Endothelial cell of umbilical vein (primary cell): ENCODE measurements around the gene ARSH.

Source experiments
- CTCF ChIP-seq, 2 donors: IDR thresholded peaks; 1 replicate in 1 of 2; 2 replicates in 1 of 2; pipeline ENCODE4 v1.5.1; 2011; ENCODE audit warnings: low read length in 2 of 2, mild to moderate bottlenecking in 2 of 2, moderate library complexity in 2 of 2, control low read depth in 1 of 2, inconsistent platforms in 1 of 2, low read depth in 1 of 2; ENCODE audit not compliant: insufficient read depth in 1 of 2; ENCODE audit errors: extremely low read depth in 1 of 2
- EZH2 ChIP-seq: IDR thresholded peaks from 2 replicates; pipeline ENCODE4 v1.6.1; 2012; ENCODE audit warnings: borderline replicate concordance, low read depth, mild to moderate bottlenecking, moderate library complexity, low read length, inconsistent platforms; ENCODE audit not compliant: severe bottlenecking
- FOS ChIP-seq: IDR thresholded peaks from 2 replicates; pipeline ENCODE4 v1.6.1; 2011; ENCODE audit warnings: mild to moderate bottlenecking, low read length, moderate library complexity, borderline replicate concordance; ENCODE audit not compliant: insufficient read depth
- JUN ChIP-seq: IDR thresholded peaks from 2 replicates; pipeline ENCODE4 v1.6.1; 2011; ENCODE audit warnings: borderline replicate concordance, low read depth; ENCODE audit not compliant: insufficient read length, insufficient read depth
- POLR2A ChIP-seq: IDR thresholded peaks from 2 replicates; pipeline ENCODE4 v1.6.1; 2012; ENCODE audit warnings: low read depth, mild to moderate bottlenecking, control low read depth, low read length

GRCh38 chrX:3029129-3029528 lies 22.8 kb downstream of the ARSH start:
- TF ChIP-seq JUN (no peak), POLR2A (no peak), EZH2 (no peak), CTCF (IDR thresholded peaks at IDR 0.05; ENCODE audit: extremely low read depth in 1 of 2, insufficient read depth in 1 of 2, low read depth in 1 of 2, low read length in 2 of 2) (no peak), FOS (no peak)
